Nephron (organoid): Measurements from ENCODE around the gene ASTL.

Experiments
- H3K27ac Mint-ChIP-seq, 3 experiments: 2 replicates each; pipeline ENCODE4 v1.8.0; 2020; ENCODE audit warnings: mixed read lengths in 3 of 3, mild to moderate bottlenecking in 2 of 3, moderate library complexity in 1 of 3
- H3K27me3 Mint-ChIP-seq: 2 replicates; pipeline ENCODE4 v1.8.0; 2021; ENCODE audit warnings: low read depth, mild to moderate bottlenecking, moderate library complexity, mixed read lengths
- H3K36me3 Mint-ChIP-seq: 2 replicates; pipeline ENCODE4 v1.8.0; 2020; ENCODE audit warnings: low read depth, mixed read lengths
- H3K4me1 Mint-ChIP-seq: 2 replicates; pipeline ENCODE4 v1.8.0; 2020; ENCODE audit warnings: mixed read lengths
- H3K4me3 Mint-ChIP-seq, 3 experiments: 2 replicates each; pipeline ENCODE4 v1.8.0; 2020; ENCODE audit warnings: mild to moderate bottlenecking in 3 of 3, mixed read lengths in 3 of 3, moderate library complexity in 2 of 3
- H3K9me3 Mint-ChIP-seq: 2 replicates; pipeline ENCODE4 v1.8.0; 2020; ENCODE audit warnings: mixed read lengths
- TF ChIP-seq, protein P1 (sequence below), 3 experiments: fragments of 200-600 bp; sonication (generic); IDR thresholded peaks; one replicate each; pipeline ENCODE4 v1.5.0; 2021; ENCODE audit warnings: antibody characterized with exemption in 3 of 3; ENCODE audit not compliant: unreplicated experiment in 3 of 3

Gene ASTL

DNA sequence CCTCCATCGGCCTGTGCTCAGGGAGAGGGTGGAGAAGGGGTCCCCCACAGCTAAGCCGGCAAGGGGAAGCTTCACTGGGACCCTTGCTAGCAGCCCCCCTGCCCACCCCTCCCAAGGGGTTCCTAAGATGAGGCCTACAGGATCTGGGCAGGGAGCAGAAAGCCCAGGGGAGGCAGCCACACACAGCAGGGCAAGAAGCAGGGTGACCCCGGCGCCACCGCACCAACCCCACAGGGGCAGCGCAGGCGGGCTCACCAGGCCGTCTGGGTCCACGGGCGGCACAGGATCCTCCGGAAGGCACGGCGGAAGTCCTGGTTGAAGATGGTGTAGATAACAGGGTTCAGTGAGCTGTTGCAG lies 23.8 kb downstream of the ASTL start:
- peaks cover 8% of the 10 kb centered on the region for H3K4me1 Mint-ChIP-seq
- peaks cover 42% of the 10 kb centered on the region for H3K27me3 Mint-ChIP-seq
- H3K27ac Mint-ChIP-seq, result no peak overlapping the region
- H3K36me3 Mint-ChIP-seq, result no peaks in the 10 kb centered on the region
- TF ChIP-seq, protein P1, sequence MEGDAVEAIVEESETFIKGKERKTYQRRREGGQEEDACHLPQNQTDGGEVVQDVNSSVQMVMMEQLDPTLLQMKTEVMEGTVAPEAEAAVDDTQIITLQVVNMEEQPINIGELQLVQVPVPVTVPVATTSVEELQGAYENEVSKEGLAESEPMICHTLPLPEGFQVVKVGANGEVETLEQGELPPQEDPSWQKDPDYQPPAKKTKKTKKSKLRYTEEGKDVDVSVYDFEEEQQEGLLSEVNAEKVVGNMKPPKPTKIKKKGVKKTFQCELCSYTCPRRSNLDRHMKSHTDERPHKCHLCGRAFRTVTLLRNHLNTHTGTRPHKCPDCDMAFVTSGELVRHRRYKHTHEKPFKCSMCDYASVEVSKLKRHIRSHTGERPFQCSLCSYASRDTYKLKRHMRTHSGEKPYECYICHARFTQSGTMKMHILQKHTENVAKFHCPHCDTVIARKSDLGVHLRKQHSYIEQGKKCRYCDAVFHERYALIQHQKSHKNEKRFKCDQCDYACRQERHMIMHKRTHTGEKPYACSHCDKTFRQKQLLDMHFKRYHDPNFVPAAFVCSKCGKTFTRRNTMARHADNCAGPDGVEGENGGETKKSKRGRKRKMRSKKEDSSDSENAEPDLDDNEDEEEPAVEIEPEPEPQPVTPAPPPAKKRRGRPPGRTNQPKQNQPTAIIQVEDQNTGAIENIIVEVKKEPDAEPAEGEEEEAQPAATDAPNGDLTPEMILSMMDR (IDR thresholded peaks at IDR 0.05; ENCODE audit: unreplicated experiment in 3 of 3), result no peak
- peak overlapping the region; percentile 66 to 78 (median 76) for H3K4me3 Mint-ChIP-seq
- H3K9me3 Mint-ChIP-seq, result no peaks in the 10 kb centered on the region

DNA sequence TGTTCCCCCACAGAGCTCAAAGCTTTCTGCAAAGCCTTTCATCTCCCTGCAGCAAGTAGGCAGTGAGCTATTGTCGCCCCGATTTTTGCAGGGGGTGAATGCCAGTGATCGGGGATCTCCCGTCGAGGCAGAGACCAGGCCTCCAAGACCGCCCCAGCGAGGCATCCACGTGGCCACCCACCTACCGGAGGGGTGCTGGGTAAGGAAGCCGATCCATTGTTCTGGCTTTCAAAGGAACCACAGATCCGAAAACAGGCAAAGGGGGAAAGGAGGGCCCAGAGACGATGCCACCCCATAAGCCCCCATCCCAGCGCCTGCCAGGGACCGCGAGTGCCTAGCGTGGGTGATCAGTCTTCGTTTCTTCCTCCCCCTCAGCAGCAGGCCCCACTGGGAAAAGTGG lies 24.4 kb downstream of the ASTL start:
- Mint-ChIP-seq H3K4me3 (peak overlapping the region; percentile 28 to 66 (median 35)), H3K36me3 (no peaks in the 10 kb centered on the region), H3K27ac (no peak overlapping the region), H3K9me3 (no peaks in the 10 kb centered on the region), H3K27me3 (peaks cover 37% of the 10 kb centered on the region), H3K4me1 (peaks cover 8% of the 10 kb centered on the region)
- TF ChIP-seq, protein P1 (IDR thresholded peaks at IDR 0.05; ENCODE audit: unreplicated experiment in 3 of 3), result no peak

DNA sequence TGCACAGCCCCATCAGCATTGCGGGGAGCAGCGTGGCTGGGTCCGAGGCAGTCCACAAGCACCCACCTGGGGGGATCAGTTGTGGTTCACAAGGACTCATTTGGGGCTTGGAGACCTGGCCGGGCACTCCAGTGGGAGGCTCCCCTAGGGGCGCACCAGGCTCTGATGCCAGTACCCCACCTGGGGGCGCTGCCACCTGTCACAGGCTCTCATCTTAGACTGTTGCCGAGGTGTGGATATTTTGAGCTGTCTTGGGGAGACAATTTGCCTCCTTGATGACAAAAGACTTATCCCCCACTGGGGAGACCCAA lies 25.0 kb downstream of the ASTL start:
- peaks cover 10% of the 10 kb centered on the region for H3K4me1 Mint-ChIP-seq
- no peaks in the 10 kb centered on the region for H3K36me3 Mint-ChIP-seq
- H3K9me3 Mint-ChIP-seq, result no peaks in the 10 kb centered on the region
- no peak overlapping the region for H3K4me3 Mint-ChIP-seq
- peaks cover 31% of the 10 kb centered on the region for H3K27me3 Mint-ChIP-seq
- H3K27ac Mint-ChIP-seq, result no peak overlapping the region
- TF ChIP-seq, protein P1 (IDR thresholded peaks at IDR 0.05; ENCODE audit: unreplicated experiment in 3 of 3), result no peak

DNA sequence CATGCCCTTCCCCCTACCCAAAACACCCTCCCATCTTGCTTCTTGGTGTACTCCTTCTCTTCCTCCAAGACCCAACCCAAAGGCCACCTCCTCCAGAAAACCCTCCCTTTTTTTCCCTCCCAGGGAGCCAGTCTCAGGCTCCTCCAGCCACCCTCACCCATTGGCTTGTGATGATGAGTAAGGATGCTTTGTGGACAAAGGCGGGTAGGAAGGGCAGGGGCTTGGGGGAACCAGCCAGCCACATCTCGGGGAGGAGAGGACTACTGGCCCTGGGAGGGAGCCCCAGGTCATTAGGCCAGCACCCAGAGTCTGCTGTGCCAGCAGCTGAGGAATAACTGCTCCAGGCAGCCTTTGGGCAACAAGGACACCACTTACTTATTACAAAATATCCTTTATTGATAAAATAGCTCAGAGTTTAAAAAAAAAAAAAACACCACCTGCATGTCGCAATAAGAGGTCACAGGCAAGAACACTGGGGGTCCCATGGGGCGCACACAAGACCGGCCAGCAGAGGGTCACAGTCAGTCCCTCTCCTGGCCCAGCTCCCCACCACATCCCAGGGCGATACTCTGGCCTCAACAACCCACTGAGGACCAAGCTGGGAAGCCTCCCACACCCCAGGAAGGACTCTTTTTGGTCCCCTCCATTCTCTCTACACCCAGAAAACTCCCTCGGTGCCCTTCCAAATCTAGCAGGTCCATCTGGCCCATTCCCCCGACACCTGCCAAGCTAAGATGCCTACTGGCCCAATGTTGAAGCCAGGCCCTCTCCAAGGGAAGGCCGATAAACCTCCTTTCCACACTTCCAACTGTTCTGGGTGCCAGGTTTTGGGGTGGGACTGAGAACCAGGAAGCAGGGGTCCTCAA lies 25.6 kb downstream of the ASTL start:
- TF ChIP-seq, protein P1 (IDR thresholded peaks at IDR 0.05; ENCODE audit: unreplicated experiment in 3 of 3), result no peak
- Mint-ChIP-seq H3K9me3 (no peaks in the 10 kb centered on the region), H3K4me1 (peaks cover 10% of the 10 kb centered on the region), H3K36me3 (no peaks in the 10 kb centered on the region), H3K4me3 (no peak overlapping the region), H3K27me3 (peaks cover 27% of the 10 kb centered on the region), H3K27ac (no peak overlapping the region)

DNA sequence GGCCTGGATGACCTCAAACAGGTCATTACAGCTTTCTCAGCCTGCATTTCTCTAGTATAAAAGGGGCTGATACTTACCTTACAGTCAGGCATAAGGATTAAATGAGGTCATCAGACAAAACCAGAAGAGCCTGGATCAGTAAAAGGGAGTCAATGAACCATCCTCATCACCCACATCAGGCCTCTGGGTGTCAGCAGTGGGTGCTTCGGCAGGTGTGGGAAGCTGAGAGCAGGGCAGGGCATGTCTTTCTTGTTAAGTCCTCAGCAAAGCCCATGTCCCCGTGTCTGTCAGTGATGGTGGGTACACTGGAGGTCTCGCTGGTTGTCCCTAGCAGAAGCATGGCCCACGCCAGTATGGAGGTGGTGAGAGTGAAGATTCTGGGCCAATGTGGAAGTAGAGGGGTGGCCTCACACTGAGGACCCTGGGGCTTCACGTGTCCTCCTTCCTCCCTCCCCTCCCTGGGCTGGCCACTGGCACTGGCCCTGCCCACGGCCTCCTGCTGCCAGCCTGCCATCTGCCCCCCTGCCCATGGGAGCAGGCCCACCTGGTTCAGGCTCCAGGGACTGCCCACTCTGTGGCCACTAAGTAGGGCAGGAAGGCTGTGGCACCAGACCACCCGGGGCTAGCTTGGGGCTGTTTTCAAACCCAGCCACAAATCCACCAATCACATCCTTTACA lies 26.3 kb downstream of the ASTL start:
- H3K4me1 Mint-ChIP-seq, result peaks cover 10% of the 10 kb centered on the region
- no peak overlapping the region for H3K27ac Mint-ChIP-seq
- peaks cover 20% of the 10 kb centered on the region for H3K27me3 Mint-ChIP-seq
- no peaks in the 10 kb centered on the region for H3K36me3 Mint-ChIP-seq
- TF ChIP-seq, protein P1 (IDR thresholded peaks at IDR 0.05; ENCODE audit: unreplicated experiment in 3 of 3), result no peak
- H3K9me3 Mint-ChIP-seq, result no peaks in the 10 kb centered on the region
- H3K4me3 Mint-ChIP-seq, result no peak overlapping the region
